NCI-H146 treated with DMSO at 0.1 percent for 48 hours (cell line): ENCODE results near the gene RORC.

Source experiments
- DNase-seq: peaks from one replicate; lab custom pipeline; 2025; ENCODE audit not compliant: unreplicated experiment; lab: John Stamatoyannopoulos, UW

Gene RORC

GRCh38 chr1:151849126-151849525 is 17.5 kb upstream of the RORC start:
- DNase-seq = no peak

- DNase-seq = no peak
Measured at GRCh38 chr1:151847867-151848596, 16.4 kb upstream of the RORC start.

- DNase-seq = no peak
Measured at GRCh38 chr1:151846686-151847237, 15.2 kb upstream of the RORC start.

GRCh38 chr1:151846062-151846568 is 14.5 kb upstream of the RORC start:
- no peak for DNase-seq

- no peak for DNase-seq
Measured at GRCh38 chr1:151843398-151843797, 11.8 kb upstream of the RORC start.

- no peak for DNase-seq
Measured at GRCh38 chr1:151841141-151841540, 9.5 kb upstream of the RORC start.

- DNase-seq = no peak
Measured at GRCh38 chr1:151840421-151840820, 8.8 kb upstream of the RORC start.

GRCh38 chr1:151839457-151840403 is 8.1 kb upstream of the RORC start, which contains the start of gene C2CD4D:
C2CD4D (minus strand) TSS chr1:151839820; CDS start chr1:151838989, 831 bp downstream.
- peak; percentile 63 for DNase-seq

GRCh38 chr1:151839082-151839412 is 7.4 kb upstream of the RORC start:
- DNase-seq = no peak

GRCh38 chr1:151838222-151839081 is 6.8 kb upstream of the RORC start:
- no peak for DNase-seq

- no peak for DNase-seq
Measured at GRCh38 chr1:151837884-151838221, 6.3 kb upstream of the RORC start.

- DNase-seq = no peak
Measured at GRCh38 chr1:151837197-151837596, 5.6 kb upstream of the RORC start.

- DNase-seq = no peak
Measured at GRCh38 chr1:151835596-151835995, 4.0 kb upstream of the RORC start.

GRCh38 chr1:151834239-151834638 is 2.6 kb upstream of the RORC start:
- DNase-seq = no peak

- no peak for DNase-seq
Measured at GRCh38 chr1:151833172-151833900, 1.7 kb upstream of the RORC start.

- DNase-seq = no peak
Measured at GRCh38 chr1:151832318-151832980, 847 bp upstream of the RORC start.

GRCh38 chr1:151831256-151831591 is 378 bp downstream of the RORC start:
- DNase-seq = no peak

GRCh38 chr1:151830055-151830454 is 1.5 kb downstream of the RORC start:
- DNase-seq = no peak

- DNase-seq = no peak
Measured at GRCh38 chr1:151829352-151830046, 2.1 kb downstream of the RORC start.
